Measurements from ENCODE around the gene CCDC57. TPM values are rescaled to one million over a fixed set of nuclear protein-coding genes. Genes with fewer than 3 reads are reported as not detected.
A peak's percentile ranks its signal among the peaks of the same experiment; 100 is the strongest.

CCDC57 gene
- total RNA-seq, 5 donors from 2014 or later (not counting 1 experiment from before 2014, with no cell fraction given) = 86.4 to 127 (median 103) TPM

- WGBS (ENCODE audit: insufficient coverage) = 11% methylated on average over 96 of the region's 105 CpGs
- POLR2A ChIA-PET = interaction anchor here in 1 of 2 donors (0.6 to 0.9 kb wide), 2 partner anchors 38 to 226 kb away, joined by 3 to 4 read pairs; no protein-coding TSS in a partner anchor
- peaks cover 24 to 55% of the 10 kb centered on the region in 2 experiments for H3K4me1 ChIP-seq (ENCODE audit: control insufficient read depth in 1 of 2, extremely low read depth in 1 of 2, insufficient read depth in 2 of 2, low read length in 2 of 2)
Observed at GRCh38 chr17:82228842-82229697, 16.4 kb upstream of the CCDC57 start, which contains the start of gene SLC16A3. Gene SLC16A3 (plus strand): TSS chr17:82229042. CDS start chr17:82236009, 6,967 bp downstream.

GRCh38 chr17:82228278-82228841 lies 15.7 kb upstream of the CCDC57 start:
- ATAC-seq (replicated peaks in 1 of 4) = peak; percentile 50 to 75 (median 69)
- peak in 30 of 35 experiments; percentile 37 to 77 (median 51) for DNase-seq
- ChIA-PET POLR2A (interaction anchor here in 1 of 2 donors (0.6 to 0.9 kb wide), 2 partner anchors 39 to 227 kb away, joined by 3 to 4 read pairs; no protein-coding TSS in a partner anchor), CTCF (interaction anchor here in 1 of 2 donors (0.8 kb wide), 1 partner anchor 22 kb away, joined by 3 read pairs; no protein-coding TSS in a partner anchor)
- H3K9me3 Mint-ChIP-seq = no peaks in the 10 kb centered on the region
- H3K4me3 ChIP-seq (ENCODE audit: control insufficient read depth in 1 of 2, extremely low read depth in 1 of 2, low read length in 1 of 2) = peak overlapping the region; percentile 57 to 61
- H3K9me3 ChIP-seq = no peaks in the 10 kb centered on the region
- peaks cover 9 to 12% (median 10%) of the 10 kb centered on the region in 3 donors for H3K4me1 Mint-ChIP-seq
- no peaks in the 10 kb centered on the region for H3K36me3 Mint-ChIP-seq
- H3K4me3 Mint-ChIP-seq = peak overlapping the region; percentile 77 to 84 (median 80)
- no peaks in the 10 kb centered on the region for H3K36me3 ChIP-seq (ENCODE audit: control insufficient read depth in 2 of 2, extremely low read depth in 1 of 2, insufficient read depth in 1 of 2, low read length in 1 of 2)
- peak overlapping the region; percentile 83 for H3K27ac ChIP-seq (ENCODE audit: low read length)
- peaks cover 0 to 7% of the 10 kb centered on the region in 2 experiments for H3K27me3 ChIP-seq (replicated peaks in 1 of 2; ENCODE audit: control insufficient read depth in 2 of 2, extremely low read depth in 1 of 2, insufficient read depth in 2 of 2, low read length in 1 of 2)
- peaks cover 24 to 53% of the 10 kb centered on the region in 2 experiments for H3K4me1 ChIP-seq (ENCODE audit: control insufficient read depth in 1 of 2, extremely low read depth in 1 of 2, insufficient read depth in 2 of 2, low read length in 2 of 2)
- WGBS (ENCODE audit: insufficient coverage) = under 1% methylated on average over 60 of the region's 63 CpGs
- H3K27ac Mint-ChIP-seq = peak overlapping the region; percentile 81 to 86
- H3K27me3 Mint-ChIP-seq = no peaks in the 10 kb centered on the region

More at GRCh38 chr17:82228842-82229697, 16.4 kb upstream of the CCDC57 start, which contains the start of gene SLC16A3:
- Mint-ChIP-seq H3K27me3 (no peaks in the 10 kb centered on the region), H3K9me3 (no peaks in the 10 kb centered on the region), H3K4me3 (peak within 1 kb of the TSS; percentile 77 to 84 (median 80)), H3K4me1 (peaks cover 9 to 14% (median 10%) of the 10 kb centered on the region in 3 donors), H3K36me3 (no peaks in the 10 kb centered on the region), H3K27ac (peak within 1 kb of the TSS; percentile 85 to 86)
- H3K36me3 ChIP-seq (ENCODE audit: control insufficient read depth in 2 of 2, extremely low read depth in 1 of 2, insufficient read depth in 1 of 2, low read length in 1 of 2) = no peaks in the 10 kb centered on the region
- CTCF ChIA-PET = interaction anchor here (0.6 to 0.8 kb wide), 2 partner anchors 23 to 162 kb away, joined by 3 read pairs; no protein-coding TSS in a partner anchor
- ATAC-seq (replicated peaks in 1 of 4) (peak; percentile 59 to 69 (median 66)), DNase-seq (peak in 27 of 35 experiments; percentile 34 to 83 (median 53))
- peak within 1 kb of the TSS; percentile 83 for H3K27ac ChIP-seq (ENCODE audit: low read length)
- H3K27me3 ChIP-seq (replicated peaks in 1 of 2; ENCODE audit: control insufficient read depth in 2 of 2, extremely low read depth in 1 of 2, insufficient read depth in 2 of 2, low read length in 1 of 2) = peaks cover 0 to 7% of the 10 kb centered on the region in 2 experiments
- H3K4me3 ChIP-seq (ENCODE audit: control insufficient read depth in 1 of 2, extremely low read depth in 1 of 2, low read length in 1 of 2) = peak within 1 kb of the TSS; percentile 57 to 61
- H3K9me3 ChIP-seq = no peaks in the 10 kb centered on the region

GRCh38 chr17:82227629-82228277 lies 15.1 kb upstream of the CCDC57 start:
- CTCF ChIA-PET = no interaction called here
- no peaks in the 10 kb centered on the region for H3K9me3 Mint-ChIP-seq
- peaks cover 24 to 51% of the 10 kb centered on the region in 2 experiments for H3K4me1 ChIP-seq (ENCODE audit: control insufficient read depth in 1 of 2, extremely low read depth in 1 of 2, insufficient read depth in 2 of 2, low read length in 2 of 2)

GRCh38 chr17:82226809-82227628 lies 14.4 kb upstream of the CCDC57 start:
- no peaks in the 10 kb centered on the region for H3K36me3 ChIP-seq (ENCODE audit: control insufficient read depth in 2 of 2, extremely low read depth in 1 of 2, insufficient read depth in 1 of 2, low read length in 1 of 2)
- H3K4me1 ChIP-seq (ENCODE audit: control insufficient read depth in 1 of 2, extremely low read depth in 1 of 2, insufficient read depth in 2 of 2, low read length in 2 of 2) = peaks cover 24 to 47% of the 10 kb centered on the region in 2 experiments
- DNase-seq = no peak
- Mint-ChIP-seq H3K36me3 (no peaks in the 10 kb centered on the region), H3K27ac (peak overlapping the region; percentile 16 to 31), H3K9me3 (no peaks in the 10 kb centered on the region), H3K27me3 (no peaks in the 10 kb centered on the region), H3K4me3 (peak overlapping the region in 2 of 3 donors; percentile 17 to 80), H3K4me1 (peaks cover 9 to 11% (median 10%) of the 10 kb centered on the region in 3 donors)
- peak overlapping the region; percentile 18 for H3K27ac ChIP-seq (ENCODE audit: low read length)
- ChIA-PET CTCF (no interaction called here), POLR2A (no interaction called here)
- no peak overlapping the region for H3K4me3 ChIP-seq (ENCODE audit: control insufficient read depth in 1 of 2, extremely low read depth in 1 of 2, low read length in 1 of 2)
- H3K9me3 ChIP-seq = no peaks in the 10 kb centered on the region
- H3K27me3 ChIP-seq (replicated peaks in 1 of 2; ENCODE audit: control insufficient read depth in 2 of 2, extremely low read depth in 1 of 2, insufficient read depth in 2 of 2, low read length in 1 of 2) = peaks cover 0 to 7% of the 10 kb centered on the region in 2 experiments
- ATAC-seq (replicated peaks in 1 of 4) = no peak
- WGBS (ENCODE audit: insufficient coverage) = 97% methylated on average over 10 of the region's 16 CpGs

More at GRCh38 chr17:82227629-82228277, 15.1 kb upstream of the CCDC57 start:
- Mint-ChIP-seq H3K27ac (peak overlapping the region; percentile 81 to 86), H3K27me3 (no peaks in the 10 kb centered on the region), H3K4me1 (peaks cover 9 to 11% (median 10%) of the 10 kb centered on the region in 3 donors), H3K36me3 (no peaks in the 10 kb centered on the region), H3K4me3 (peak overlapping the region; percentile 77 to 84 (median 80))
- WGBS (ENCODE audit: insufficient coverage) = 56% methylated on average over 13 of the region's 18 CpGs
- Histone ChIP-seq H3K9me3 (no peaks in the 10 kb centered on the region), H3K27me3 (replicated peaks in 1 of 2; ENCODE audit: control insufficient read depth in 2 of 2, extremely low read depth in 1 of 2, insufficient read depth in 2 of 2, low read length in 1 of 2) (peaks cover 0 to 7% of the 10 kb centered on the region in 2 experiments), H3K36me3 (ENCODE audit: control insufficient read depth in 2 of 2, extremely low read depth in 1 of 2, insufficient read depth in 1 of 2, low read length in 1 of 2) (no peaks in the 10 kb centered on the region), H3K27ac (ENCODE audit: low read length) (peak overlapping the region; percentile 83), H3K4me3 (ENCODE audit: control insufficient read depth in 1 of 2, extremely low read depth in 1 of 2, low read length in 1 of 2) (peak overlapping the region; percentile 57 to 61)
- POLR2A ChIA-PET = no interaction called here
- no peak for ATAC-seq (replicated peaks in 1 of 4)
- DNase-seq = no peak

GRCh38 chr17:82226146-82226808 lies 13.6 kb upstream of the CCDC57 start:
- H3K36me3 ChIP-seq (ENCODE audit: control insufficient read depth in 2 of 2, extremely low read depth in 1 of 2, insufficient read depth in 1 of 2, low read length in 1 of 2) = no peaks in the 10 kb centered on the region
- no peak for ATAC-seq (replicated peaks in 1 of 4)
- DNase-seq = no peak
- peaks cover 0 to 7% of the 10 kb centered on the region in 2 experiments for H3K27me3 ChIP-seq (replicated peaks in 1 of 2; ENCODE audit: control insufficient read depth in 2 of 2, extremely low read depth in 1 of 2, insufficient read depth in 2 of 2, low read length in 1 of 2)
- Mint-ChIP-seq H3K27ac (no peak overlapping the region), H3K4me3 (no peak overlapping the region), H3K9me3 (no peaks in the 10 kb centered on the region), H3K4me1 (peaks cover 9 to 11% (median 10%) of the 10 kb centered on the region in 3 donors), H3K27me3 (no peaks in the 10 kb centered on the region), H3K36me3 (no peaks in the 10 kb centered on the region)
- H3K27ac ChIP-seq (ENCODE audit: low read length) = no peak overlapping the region
- CTCF ChIA-PET = interaction anchor here in 1 of 2 donors (0.6 kb wide), 1 partner anchor 10 kb away, joined by 4 read pairs; no protein-coding TSS in a partner anchor
- 91% methylated on average over 10 of the region's 15 CpGs for WGBS (ENCODE audit: insufficient coverage)
- POLR2A ChIA-PET = no interaction called here
- H3K4me1 ChIP-seq (ENCODE audit: control insufficient read depth in 1 of 2, extremely low read depth in 1 of 2, insufficient read depth in 2 of 2, low read length in 2 of 2) = peaks cover 21 to 39% of the 10 kb centered on the region in 2 experiments
- H3K9me3 ChIP-seq = no peaks in the 10 kb centered on the region
- H3K4me3 ChIP-seq (ENCODE audit: control insufficient read depth in 1 of 2, extremely low read depth in 1 of 2, low read length in 1 of 2) = no peak overlapping the region
